Left lung (tissue), 10 donors: Measurements from ENCODE around the gene PPIL1. TPM values are rescaled to one million over a fixed set of nuclear protein-coding genes. Genes with fewer than 3 reads are reported as not detected.
A peak's percentile ranks its signal among the peaks of the same experiment; 100 is the strongest.

ENCODE experiments used
- ATAC-seq: fragments of 200-7000 bp; cut with Tn5 transposase; one replicate; pipeline ENCODE4 v1.9.1; 2020; ENCODE audit warnings: moderate library complexity
- DNase-seq, 4 donors: peaks; one replicate each; pipeline ENCODE4 v3.0.0-alpha.2; 2013 to 2020
- H3K27ac ChIP-seq, 2 donors: fragments of 200-600 bp; sonication (generic) in 1 of 2; one replicate each; pipeline versions ENCODE4 v1.5.0 to v1.8.0; 2020 to 2021
- H3K27me3 ChIP-seq, 2 donors: fragments of 200-600 bp; sonication (generic) in 1 of 2; one replicate each; pipeline versions ENCODE4 v1.5.0 to v1.8.0; 2020 to 2021
- H3K36me3 ChIP-seq, 2 donors: fragments of 200-600 bp; sonication (generic) in 1 of 2; one replicate each; pipeline versions ENCODE4 v1.5.0 to v1.8.0; 2020 to 2021
- H3K4me1 ChIP-seq, 2 donors: fragments of 200-600 bp; one replicate each; pipeline ENCODE4 v1.8.0; 2021
- H3K4me3 ChIP-seq, 2 donors: fragments of 200-600 bp; sonication (generic) in 1 of 2; one replicate each; pipeline versions ENCODE4 v1.5.0 to v1.8.0; 2020 to 2021; ENCODE audit warnings: mild to moderate bottlenecking in 1 of 2
- H3K9me3 ChIP-seq, 2 donors: fragments of 200-600 bp; sonication (generic) in 1 of 2; one replicate each; pipeline versions ENCODE4 v1.5.0 to v1.8.0; 2020 to 2021
- intact Hi-C, 2 donors: fragments of 100-400 bp; cut with DNase I; formaldehyde crosslinking; loops; one replicate each; pipeline versions ENCODE4 v1.11.2 to v1.14.2; 2022
- polyA plus RNA-seq, 6 donors: library from polyadenylated mRNA; unstranded; fragments of 120-200 nt; gene quantifications; one replicate each; pipeline ENCODE4 v1.2.1, GENCODE V29; 2013; ENCODE audit not compliant: insufficient read length in 6 of 6
- total RNA-seq, 2 donors: library from RNA; stranded (reverse); fragmentation: NEBNext Ultra II Directional; extraction: Animal tissue kit (Norgen Biotek cat#: 25700); gene quantifications; one replicate each; pipeline ENCODE4 v1.2.1, GENCODE V29; 2021
- TF ChIP-seq, protein P1 (sequence below), 2 donors: fragments of 200-600 bp; sonication (generic) in 1 of 2; IDR thresholded peaks; one replicate each; pipeline versions ENCODE4 v1.5.0 to v1.8.0; 2021; ENCODE audit warnings: antibody characterized with exemption in 2 of 2
- donor health status: DM: no; HTN: yes; CAD: no.
- donor health status: DM: no; HTN: no; CAD: no.

The PPIL1 gene
- total and polyA plus RNA-seq, 8 donors, result 19.6 to 45.3 (median 34.5) TPM

GRCh38 chr6:36851626-36852025, 23.0 kb downstream of the PPIL1 start:
- ATAC-seq, result no peak
- H3K27ac ChIP-seq, result peak overlapping the region in 1 of 2 donors; percentile 82
- no peak overlapping the region for H3K4me3 ChIP-seq

GRCh38 chr6:36851149-36851614, 23.4 kb downstream of the PPIL1 start:
- DNase-seq (peak in 2 of 4 donors; percentile 43 to 74), ATAC-seq (peak; percentile 46)
- H3K27me3 ChIP-seq, result no peaks in the 10 kb centered on the region
- TF ChIP-seq, protein P1, sequence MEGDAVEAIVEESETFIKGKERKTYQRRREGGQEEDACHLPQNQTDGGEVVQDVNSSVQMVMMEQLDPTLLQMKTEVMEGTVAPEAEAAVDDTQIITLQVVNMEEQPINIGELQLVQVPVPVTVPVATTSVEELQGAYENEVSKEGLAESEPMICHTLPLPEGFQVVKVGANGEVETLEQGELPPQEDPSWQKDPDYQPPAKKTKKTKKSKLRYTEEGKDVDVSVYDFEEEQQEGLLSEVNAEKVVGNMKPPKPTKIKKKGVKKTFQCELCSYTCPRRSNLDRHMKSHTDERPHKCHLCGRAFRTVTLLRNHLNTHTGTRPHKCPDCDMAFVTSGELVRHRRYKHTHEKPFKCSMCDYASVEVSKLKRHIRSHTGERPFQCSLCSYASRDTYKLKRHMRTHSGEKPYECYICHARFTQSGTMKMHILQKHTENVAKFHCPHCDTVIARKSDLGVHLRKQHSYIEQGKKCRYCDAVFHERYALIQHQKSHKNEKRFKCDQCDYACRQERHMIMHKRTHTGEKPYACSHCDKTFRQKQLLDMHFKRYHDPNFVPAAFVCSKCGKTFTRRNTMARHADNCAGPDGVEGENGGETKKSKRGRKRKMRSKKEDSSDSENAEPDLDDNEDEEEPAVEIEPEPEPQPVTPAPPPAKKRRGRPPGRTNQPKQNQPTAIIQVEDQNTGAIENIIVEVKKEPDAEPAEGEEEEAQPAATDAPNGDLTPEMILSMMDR (IDR thresholded peaks at IDR 0.05), result peak; percentile 70 to 82
- H3K4me1 ChIP-seq, result peaks cover 14 to 45% of the 10 kb centered on the region in 2 donors
- no peak overlapping the region for H3K4me3 ChIP-seq
- H3K36me3 ChIP-seq, result peaks cover 0 to 22% of the 10 kb centered on the region in 2 donors
- H3K27ac ChIP-seq, result peak overlapping the region in 1 of 2 donors; percentile 82
- intact Hi-C loops, result loop anchor here in 1 of 2 donors (2.0 kb wide), 1 partner anchor 84 kb away; no protein-coding TSS in a partner anchor
- peaks cover 0 to 2% of the 10 kb centered on the region in 2 donors for H3K9me3 ChIP-seq

More at GRCh38 chr6:36851626-36852025, 23.0 kb downstream of the PPIL1 start:
- intact Hi-C loops, result loop anchor here in 1 of 2 donors (2.0 kb wide), 1 partner anchor 85 kb away; no protein-coding TSS in a partner anchor
- TF ChIP-seq, protein P1 (IDR thresholded peaks at IDR 0.05), result no peak
- Histone ChIP-seq H3K36me3 (peaks cover 0 to 24% of the 10 kb centered on the region in 2 donors), H3K4me1 (peaks cover 14 to 45% of the 10 kb centered on the region in 2 donors), H3K27me3 (no peaks in the 10 kb centered on the region), H3K9me3 (peaks cover 0 to 2% of the 10 kb centered on the region in 2 donors)
- DNase-seq, result no peak

DNA sequence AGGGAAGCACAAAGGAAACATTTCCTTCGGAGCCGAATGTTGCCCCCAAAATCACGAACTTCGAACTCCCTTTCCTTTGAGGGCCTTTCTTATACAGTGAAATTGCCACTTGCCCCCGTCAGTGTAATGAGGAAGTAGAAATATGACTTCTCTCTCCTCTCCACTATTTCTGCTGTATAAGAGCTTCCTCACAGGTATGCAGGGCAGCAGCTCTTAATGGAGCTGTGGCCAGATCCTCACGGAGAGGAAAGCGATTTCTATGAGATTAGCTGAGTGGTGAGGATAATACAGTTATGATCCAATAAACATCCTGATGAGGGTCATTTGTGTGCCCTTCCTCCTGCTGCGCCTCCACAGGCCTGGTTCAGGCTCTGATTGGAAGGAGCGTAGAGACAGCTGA, 24.6 kb downstream of the PPIL1 start:
- no peak overlapping the region for H3K27ac ChIP-seq
- TF ChIP-seq, protein P1 (IDR thresholded peaks at IDR 0.05), result no peak

GRCh38 chr6:36848658-36849441, 25.8 kb downstream of the PPIL1 start:
- no peak overlapping the region for H3K4me3 ChIP-seq
- H3K9me3 ChIP-seq, result peaks cover 0 to 2% of the 10 kb centered on the region in 2 donors
- peak in 2 of 4 donors; percentile 79 to 82 for DNase-seq
- intact Hi-C loops, result no loop called here
- H3K4me1 ChIP-seq, result peaks cover 14 to 44% of the 10 kb centered on the region in 2 donors
- no peak overlapping the region for H3K27ac ChIP-seq
- H3K36me3 ChIP-seq, result peaks cover 0 to 4% of the 10 kb centered on the region in 2 donors
- peak; percentile 89 for ATAC-seq
- TF ChIP-seq, protein P1 (IDR thresholded peaks at IDR 0.05), result no peak
- no peaks in the 10 kb centered on the region for H3K27me3 ChIP-seq

More for the DNA sequence above, 24.6 kb downstream of the PPIL1 start:
- H3K4me3 ChIP-seq, result no peak overlapping the region
- no peak for DNase-seq
- peaks cover 0 to 10% of the 10 kb centered on the region in 2 donors for H3K36me3 ChIP-seq
- no peaks in the 10 kb centered on the region for H3K27me3 ChIP-seq
- ATAC-seq, result no peak
- H3K9me3 ChIP-seq, result peaks cover 0 to 2% of the 10 kb centered on the region in 2 donors
- intact Hi-C loops, result loop anchor here in 1 of 2 donors (2.0 kb wide), 1 partner anchor 83 kb away; no protein-coding TSS in a partner anchor
- peaks cover 14 to 45% of the 10 kb centered on the region in 2 donors for H3K4me1 ChIP-seq

DNA sequence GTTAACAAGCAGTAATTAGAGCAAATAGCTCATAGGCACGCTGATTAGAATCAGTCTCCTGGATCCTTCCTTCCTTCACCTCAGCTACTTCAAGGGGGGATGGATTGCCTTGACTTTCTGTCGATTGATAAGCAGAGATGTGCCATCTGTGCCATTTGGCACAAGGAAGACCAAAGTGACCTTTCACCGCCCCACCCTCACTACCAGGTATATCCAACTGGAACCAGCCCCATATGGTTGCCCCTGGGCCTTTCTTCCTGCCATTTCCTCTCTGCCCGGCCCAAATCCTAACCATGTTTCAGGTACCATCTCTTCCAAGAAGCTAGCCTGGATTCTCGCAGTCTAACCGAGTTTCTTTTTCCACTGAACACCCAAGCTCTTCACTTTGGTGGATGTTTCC, 26.6 kb downstream of the PPIL1 start:
- peaks cover 7 to 38% of the 10 kb centered on the region in 2 donors for H3K4me1 ChIP-seq
- no peak overlapping the region for H3K4me3 ChIP-seq
- no peaks in the 10 kb centered on the region for H3K27me3 ChIP-seq
- intact Hi-C loops, result no loop called here
- ATAC-seq, result no peak
- H3K36me3 ChIP-seq, result no peaks in the 10 kb centered on the region
- H3K9me3 ChIP-seq, result peaks cover 0 to 2% of the 10 kb centered on the region in 2 donors
- H3K27ac ChIP-seq, result no peak overlapping the region
- no peak for DNase-seq
- TF ChIP-seq, protein P1 (IDR thresholded peaks at IDR 0.05), result no peak
